ENCODE results near the gene PRSS23.

GRCh38 chr11:86784241-86784681 is 16.1 kb upstream of the PRSS23 start:
- TF ChIP-seq, protein P1, sequence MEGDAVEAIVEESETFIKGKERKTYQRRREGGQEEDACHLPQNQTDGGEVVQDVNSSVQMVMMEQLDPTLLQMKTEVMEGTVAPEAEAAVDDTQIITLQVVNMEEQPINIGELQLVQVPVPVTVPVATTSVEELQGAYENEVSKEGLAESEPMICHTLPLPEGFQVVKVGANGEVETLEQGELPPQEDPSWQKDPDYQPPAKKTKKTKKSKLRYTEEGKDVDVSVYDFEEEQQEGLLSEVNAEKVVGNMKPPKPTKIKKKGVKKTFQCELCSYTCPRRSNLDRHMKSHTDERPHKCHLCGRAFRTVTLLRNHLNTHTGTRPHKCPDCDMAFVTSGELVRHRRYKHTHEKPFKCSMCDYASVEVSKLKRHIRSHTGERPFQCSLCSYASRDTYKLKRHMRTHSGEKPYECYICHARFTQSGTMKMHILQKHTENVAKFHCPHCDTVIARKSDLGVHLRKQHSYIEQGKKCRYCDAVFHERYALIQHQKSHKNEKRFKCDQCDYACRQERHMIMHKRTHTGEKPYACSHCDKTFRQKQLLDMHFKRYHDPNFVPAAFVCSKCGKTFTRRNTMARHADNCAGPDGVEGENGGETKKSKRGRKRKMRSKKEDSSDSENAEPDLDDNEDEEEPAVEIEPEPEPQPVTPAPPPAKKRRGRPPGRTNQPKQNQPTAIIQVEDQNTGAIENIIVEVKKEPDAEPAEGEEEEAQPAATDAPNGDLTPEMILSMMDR (IDR thresholded peaks at IDR 0.05) = no peak
- TF ChIP-seq POLR2A (IDR thresholded peaks at IDR 0.05) (no peak), EP300 (IDR thresholded peaks at IDR 0.05) (no peak)

All from tibial nerve (tissue), 4 donors.